ENCODE measurements around the gene SLC17A7.
"Not testable (repeated sequence)": the region's sequence is repeated elsewhere in the genome, so short reads cannot be mapped to it uniquely, and the experiment has no call there.

Gene SLC17A7

DNA sequence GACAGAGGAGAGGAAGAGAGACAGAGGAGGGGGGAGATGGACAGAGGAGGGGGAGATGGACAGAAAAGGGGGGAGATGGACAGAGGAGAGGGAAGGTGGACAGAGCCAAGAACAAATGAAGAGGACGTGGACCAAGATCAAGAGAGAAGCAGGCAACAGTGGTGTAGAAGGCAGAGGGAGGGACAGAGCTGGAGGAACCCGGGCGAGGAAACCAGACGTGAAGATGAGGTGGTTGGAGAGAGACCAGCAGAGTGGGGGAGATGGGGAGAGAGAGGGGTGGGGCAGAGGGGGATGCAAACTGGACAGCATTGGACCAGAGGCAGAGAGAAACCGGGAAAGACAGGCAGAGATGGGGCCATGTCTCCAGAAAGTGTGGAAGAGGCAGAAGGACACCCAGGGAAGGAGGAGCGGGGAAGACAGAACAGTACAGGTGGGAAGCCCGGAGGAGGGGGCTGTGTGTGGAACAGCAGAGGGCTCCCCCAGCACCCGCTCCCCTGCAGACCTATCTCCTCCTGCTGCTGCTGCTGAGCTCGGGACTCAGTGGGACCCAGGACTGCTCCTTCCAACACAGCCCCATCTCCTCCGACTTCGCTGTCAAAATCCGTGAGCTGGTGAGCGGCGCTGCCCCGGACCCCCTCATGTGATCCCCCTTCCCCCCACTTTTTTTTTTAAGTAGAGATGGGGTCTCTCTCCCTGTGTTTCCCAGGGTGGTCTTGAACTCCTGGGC, 34.0 kb upstream of the SLC17A7 start:
- no peak overlapping the region for H3K4me3 ChIP-seq (replicated peaks in 1 of 2; ENCODE audit: low read depth in 2 of 2, low read length in 2 of 2)
- TF ChIP-seq, protein P1, sequence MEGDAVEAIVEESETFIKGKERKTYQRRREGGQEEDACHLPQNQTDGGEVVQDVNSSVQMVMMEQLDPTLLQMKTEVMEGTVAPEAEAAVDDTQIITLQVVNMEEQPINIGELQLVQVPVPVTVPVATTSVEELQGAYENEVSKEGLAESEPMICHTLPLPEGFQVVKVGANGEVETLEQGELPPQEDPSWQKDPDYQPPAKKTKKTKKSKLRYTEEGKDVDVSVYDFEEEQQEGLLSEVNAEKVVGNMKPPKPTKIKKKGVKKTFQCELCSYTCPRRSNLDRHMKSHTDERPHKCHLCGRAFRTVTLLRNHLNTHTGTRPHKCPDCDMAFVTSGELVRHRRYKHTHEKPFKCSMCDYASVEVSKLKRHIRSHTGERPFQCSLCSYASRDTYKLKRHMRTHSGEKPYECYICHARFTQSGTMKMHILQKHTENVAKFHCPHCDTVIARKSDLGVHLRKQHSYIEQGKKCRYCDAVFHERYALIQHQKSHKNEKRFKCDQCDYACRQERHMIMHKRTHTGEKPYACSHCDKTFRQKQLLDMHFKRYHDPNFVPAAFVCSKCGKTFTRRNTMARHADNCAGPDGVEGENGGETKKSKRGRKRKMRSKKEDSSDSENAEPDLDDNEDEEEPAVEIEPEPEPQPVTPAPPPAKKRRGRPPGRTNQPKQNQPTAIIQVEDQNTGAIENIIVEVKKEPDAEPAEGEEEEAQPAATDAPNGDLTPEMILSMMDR (IDR thresholded peaks at IDR 0.05; ENCODE audit: low read depth, low read length) = no peak
- DNase-seq (ENCODE audit: low read depth in 2 of 2) = no peak

GRCh38 chr19:49474542-49474924, 33.2 kb upstream of the SLC17A7 start:
- TF ChIP-seq, protein P1 (IDR thresholded peaks at IDR 0.05; ENCODE audit: low read depth, low read length) = no peak
- H3K4me3 ChIP-seq (replicated peaks in 1 of 2; ENCODE audit: low read depth in 2 of 2, low read length in 2 of 2) = peak overlapping the region; percentile 66 to 72
- no peak for DNase-seq (ENCODE audit: low read depth in 2 of 2)

- TF ChIP-seq, protein P1 (IDR thresholded peaks at IDR 0.05; ENCODE audit: low read depth, low read length) = peak; percentile 84
- H3K4me3 ChIP-seq (replicated peaks in 1 of 2; ENCODE audit: low read depth in 2 of 2, low read length in 2 of 2) = peak within 1 kb of the TSS; percentile 66 to 72
- peak; percentile 77 to 81 for DNase-seq (ENCODE audit: low read depth in 2 of 2)
These were observed 32.7 kb upstream of the SLC17A7 start, which contains the start of gene FLT3LG for GRCh38 chr19:49473868-49474541. TSS of gene FLT3LG (plus strand) at chr19:49474215. CDS start at chr19:49474640, 425 bp downstream.

DNA sequence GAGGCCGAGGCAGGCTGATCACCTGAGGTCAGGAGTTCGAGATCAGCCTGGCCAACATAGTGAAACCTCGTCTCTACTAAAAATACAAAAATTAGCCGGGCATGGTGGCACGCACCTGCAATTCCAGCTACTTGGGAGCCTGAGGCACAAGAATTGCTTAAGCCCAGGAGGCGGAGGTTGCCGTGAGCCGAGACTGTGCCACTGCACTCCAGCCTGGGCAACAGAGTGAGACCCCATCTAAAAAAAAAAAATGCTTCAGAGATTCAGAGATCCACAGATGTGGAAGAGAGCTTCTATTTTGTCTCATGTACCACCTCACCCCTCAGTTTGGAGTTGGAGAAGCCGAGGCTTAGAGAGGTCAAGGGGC, 32.2 kb upstream of the SLC17A7 start:
- H3K4me3 ChIP-seq (replicated peaks in 1 of 2; ENCODE audit: low read depth in 2 of 2, low read length in 2 of 2) = peak overlapping the region; percentile 66 to 72

GRCh38 chr19:49472936-49473335, 31.6 kb upstream of the SLC17A7 start:
- DNase-seq (ENCODE audit: low read depth in 2 of 2) = no peak
- no peak overlapping the region for H3K4me3 ChIP-seq (replicated peaks in 1 of 2; ENCODE audit: low read depth in 2 of 2, low read length in 2 of 2)
- TF ChIP-seq, protein P1 (IDR thresholded peaks at IDR 0.05; ENCODE audit: low read depth, low read length) = no peak

More for the DNA sequence above, 32.2 kb upstream of the SLC17A7 start:
- not testable (repeated sequence) for DNase-seq (ENCODE audit: low read depth in 2 of 2)

DNA sequence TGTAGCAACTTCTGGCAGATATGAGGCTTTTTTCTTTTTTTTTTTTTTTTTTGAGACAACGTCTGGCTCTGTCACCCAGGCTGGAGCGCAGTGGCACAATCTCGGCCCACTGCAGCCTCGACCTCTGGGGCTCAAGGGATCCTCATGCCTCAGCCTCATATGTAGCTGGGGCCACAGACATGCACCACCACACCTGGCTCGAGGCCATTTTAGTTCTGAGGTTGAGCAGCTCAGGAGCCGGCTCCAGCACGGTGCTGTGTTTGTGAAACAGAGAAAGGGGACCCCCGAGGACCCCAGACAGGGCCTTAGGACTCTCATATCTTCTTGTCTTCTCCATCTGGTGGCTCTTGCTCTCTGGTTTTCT, 29.3 kb upstream of the SLC17A7 start:
- H3K4me3 ChIP-seq (replicated peaks in 1 of 2; ENCODE audit: low read depth in 2 of 2, low read length in 2 of 2) = no peak overlapping the region
- TF ChIP-seq, protein P1 (IDR thresholded peaks at IDR 0.05; ENCODE audit: low read depth, low read length) = no peak
- DNase-seq (ENCODE audit: low read depth in 2 of 2) = no peak

DNA sequence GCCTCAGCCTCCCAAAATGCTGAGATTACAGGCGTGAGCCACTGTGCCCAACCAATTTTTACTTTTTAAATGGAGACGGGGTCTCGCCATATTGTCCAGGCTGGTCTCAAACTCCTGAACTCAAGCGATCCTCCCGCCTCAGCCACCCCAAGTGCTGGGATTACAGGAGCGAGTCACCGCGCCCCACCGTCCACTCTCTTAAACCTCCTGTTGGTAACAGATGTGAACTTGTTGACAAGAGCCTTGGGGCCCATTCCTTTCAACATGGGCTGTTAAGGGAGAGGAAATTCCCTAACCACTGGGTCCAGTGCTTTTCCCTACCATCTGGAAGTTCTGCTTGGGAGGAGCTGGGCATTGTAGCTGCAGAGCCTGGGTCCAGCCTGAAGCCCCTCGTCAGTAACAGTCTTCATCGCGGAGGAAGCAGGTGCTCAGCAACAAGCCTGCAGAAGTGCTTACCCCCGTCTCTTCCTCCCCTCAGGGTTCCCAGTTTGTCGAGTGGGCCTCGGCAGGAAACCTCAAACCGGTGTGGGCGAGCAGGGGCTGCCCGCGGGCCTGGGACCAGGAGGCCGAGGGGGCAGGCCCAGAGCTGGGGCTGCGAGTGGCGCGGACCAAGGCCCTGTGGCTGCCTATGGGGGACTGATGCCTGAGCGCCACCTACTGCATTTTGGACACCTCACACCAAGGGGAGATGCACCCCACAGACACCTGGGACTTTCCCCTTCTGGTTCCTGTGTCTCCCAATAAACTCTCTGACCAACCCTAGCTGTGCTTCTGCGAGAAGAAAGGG, 28.7 kb upstream of the SLC17A7 start:
- no peak for DNase-seq (ENCODE audit: low read depth in 2 of 2)
- TF ChIP-seq, protein P1 (IDR thresholded peaks at IDR 0.05; ENCODE audit: low read depth, low read length) = peak; percentile 12
- H3K4me3 ChIP-seq (replicated peaks in 1 of 2; ENCODE audit: low read depth in 2 of 2, low read length in 2 of 2) = no peak overlapping the region
